DND-41 (cell line): Measurements from ENCODE around the gene CYTH3.

Experiments used
- ATAC-seq: fragments of 200-7000 bp; cut with Tn5 transposase; 3 replicates; pipeline ENCODE4 v1.9.1; 2021; ENCODE audit warnings: low read depth; ENCODE audit not compliant: insufficient read depth
- DNase-seq: peaks from one replicate; pipeline ENCODE4 v3.0.0-alpha.2; 2020
- H2AFZ ChIP-seq: 2 replicates; pipeline ENCODE4 v1.6.0; 2012; ENCODE audit warnings: low read depth, low read length
- H3K27ac ChIP-seq: 2 replicates; pipeline ENCODE4 v1.5.1; 2012; ENCODE audit warnings: low read length, inconsistent platforms
- H3K27me3 ChIP-seq: fragments of 200-600 bp; sonication (generic); 2 replicates; pipeline ENCODE4 v1.6.0; 2012; ENCODE audit warnings: low read length, mild to moderate bottlenecking, inconsistent platforms; ENCODE audit not compliant: insufficient read depth, poor library complexity
- H3K36me3 ChIP-seq: 2 replicates; pipeline ENCODE4 v1.5.1; 2012; ENCODE audit warnings: low read length, inconsistent platforms; ENCODE audit not compliant: insufficient read depth
- H3K4me1 ChIP-seq: 2 replicates; pipeline ENCODE4 v1.5.1; 2012; ENCODE audit warnings: mild to moderate bottlenecking, low read length; ENCODE audit not compliant: insufficient read depth
- H3K4me2 ChIP-seq: 2 replicates; pipeline ENCODE4 v1.6.0; 2012; ENCODE audit warnings: mild to moderate bottlenecking, moderate library complexity, low read length, inconsistent platforms; ENCODE audit not compliant: insufficient read depth
- H3K4me3 ChIP-seq, 2 experiments: fragments of 200-600 bp in 1 of 2; shearing (Covaris generic) in 1 of 2; 2 replicates each; pipeline ENCODE4 v1.5.1; 2012 to 2016; ENCODE audit warnings: inconsistent platforms in 2 of 2, low read length in 2 of 2, mild to moderate bottlenecking in 2 of 2, low read depth in 1 of 2, moderate library complexity in 1 of 2
- H3K79me2 ChIP-seq: 2 replicates; pipeline ENCODE4 v1.6.0; 2012; ENCODE audit warnings: low read length, inconsistent platforms; ENCODE audit not compliant: insufficient read depth
- H3K9ac ChIP-seq: 2 replicates; pipeline ENCODE4 v1.6.0; 2012; ENCODE audit warnings: low read depth, mild to moderate bottlenecking, inconsistent platforms, low read length, moderate library complexity
- H3K9me3 ChIP-seq: 2 replicates; pipeline ENCODE4 v1.5.1; 2012; ENCODE audit warnings: low read length, moderate library complexity, mild to moderate bottlenecking, inconsistent platforms; ENCODE audit not compliant: insufficient read depth, severe bottlenecking
- H4K20me1 ChIP-seq: 2 replicates; pipeline ENCODE4 v1.6.0; 2012; ENCODE audit warnings: low read length; ENCODE audit not compliant: insufficient read depth
- CTCF ChIP-seq: IDR thresholded peaks from 2 replicates; pipeline ENCODE4 v1.5.1; 2012; ENCODE audit warnings: borderline replicate concordance, low read length, moderate library complexity, mild to moderate bottlenecking; ENCODE audit not compliant: poor library complexity, severe bottlenecking; ENCODE audit errors: extremely low read depth
- EZH2 ChIP-seq: IDR thresholded peaks from 3 replicates; pipeline ENCODE4 v1.6.1; 2012; ENCODE audit warnings: borderline replicate concordance, low read depth, mild to moderate bottlenecking, moderate library complexity, low read length, inconsistent platforms; ENCODE audit not compliant: severe bottlenecking

The CYTH3 gene

GRCh38 chr7:6266699-6267098 is 5.7 kb downstream of the CYTH3 start:
- no peak for TF ChIP-seq EZH2
- TF ChIP-seq CTCF, result no peak
- no peak for ATAC-seq
- Histone ChIP-seq H3K4me1 (peaks cover 9% of the 10 kb centered on the region), H3K9ac (no peak overlapping the region), H2AFZ (no peak overlapping the region), H3K36me3 (no peaks in the 10 kb centered on the region), H3K4me2 (no peak overlapping the region), H3K27me3 (peaks cover 16% of the 10 kb centered on the region), H3K79me2 (no peaks in the 10 kb centered on the region; the same call in 1 of the 2 replicates), H3K4me3 (no peak overlapping the region), H4K20me1 (peaks cover 9% of the 10 kb centered on the region; the same call in 1 of the 2 replicates), H3K27ac (no peak overlapping the region), H3K9me3 (no peaks in the 10 kb centered on the region)
- no peak for DNase-seq

DNA sequence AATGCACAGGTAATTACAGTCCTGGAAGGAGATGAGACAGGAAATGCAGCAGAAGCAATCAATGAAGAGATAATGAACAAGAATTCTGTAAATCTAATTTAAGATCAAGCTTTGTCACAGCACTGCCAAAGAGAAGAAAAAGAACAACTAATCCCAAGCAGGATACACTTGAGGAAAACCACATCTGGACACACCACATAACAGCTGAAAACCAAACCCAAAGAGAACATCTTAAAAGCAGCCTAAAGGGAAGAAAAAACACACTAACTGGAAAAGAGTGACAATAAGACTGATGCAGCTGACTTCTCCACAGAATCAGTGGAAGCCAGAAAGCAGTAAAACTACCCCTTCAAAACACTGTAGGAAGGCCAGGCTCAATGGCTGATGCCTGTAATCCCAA is 10.2 kb downstream of the CYTH3 start:
- H3K4me1 ChIP-seq, result peaks cover 21% of the 10 kb centered on the region
- TF ChIP-seq CTCF (no peak), EZH2 (no peak)
- H3K4me3 ChIP-seq, result no peak overlapping the region
- no peak for DNase-seq
- no peak overlapping the region for H3K4me2 ChIP-seq
- H3K9ac ChIP-seq, result no peak overlapping the region
- peaks cover 8% of the 10 kb centered on the region; the same call in 1 of the 2 replicates for H4K20me1 ChIP-seq
- H3K27ac ChIP-seq, result no peak overlapping the region
- no peak overlapping the region for H2AFZ ChIP-seq
- no peaks in the 10 kb centered on the region for H3K36me3 ChIP-seq
- no peak for ATAC-seq
- H3K79me2 ChIP-seq, result peaks cover 3% of the 10 kb centered on the region; the same call in 1 of the 2 replicates
- H3K27me3 ChIP-seq, result no peaks in the 10 kb centered on the region
- H3K9me3 ChIP-seq, result no peaks in the 10 kb centered on the region

DNA sequence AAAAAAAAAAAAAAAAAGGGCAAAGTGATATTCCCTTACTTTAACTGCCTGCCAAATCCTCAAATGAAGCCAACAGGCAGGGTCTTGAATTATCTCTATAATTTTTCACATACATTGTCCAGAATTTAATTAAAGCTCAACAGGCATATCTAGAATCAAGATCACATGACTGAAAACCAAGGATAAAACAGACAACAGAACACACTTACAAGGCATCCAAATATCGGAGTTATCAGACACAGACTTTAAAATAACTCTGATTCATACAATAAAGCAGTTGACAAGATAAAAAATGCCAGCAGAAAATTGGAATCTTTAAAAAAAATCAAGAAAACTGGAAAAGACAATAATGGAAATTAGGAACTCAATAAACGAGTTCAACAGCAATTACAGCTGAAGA is 10.7 kb downstream of the CYTH3 start:
- no peak for TF ChIP-seq CTCF
- no peak for TF ChIP-seq EZH2
- Histone ChIP-seq H4K20me1 (peaks cover 3% of the 10 kb centered on the region; the same call in 1 of the 2 replicates), H3K4me2 (no peak overlapping the region), H2AFZ (no peak overlapping the region), H3K4me3 (no peak overlapping the region), H3K27ac (no peak overlapping the region), H3K27me3 (no peaks in the 10 kb centered on the region), H3K9ac (no peak overlapping the region), H3K79me2 (peaks cover 3% of the 10 kb centered on the region; the same call in 1 of the 2 replicates), H3K36me3 (no peaks in the 10 kb centered on the region), H3K9me3 (no peaks in the 10 kb centered on the region), H3K4me1 (peaks cover 26% of the 10 kb centered on the region)
- no peak for ATAC-seq
- DNase-seq, result no peak
